Osteoblast (primary cell): ENCODE results near the gene ACOD1. TPM values are rescaled to one million over a fixed set of nuclear protein-coding genes. Genes with fewer than 3 reads are reported as not detected.

ENCODE experiments used
- DNase-seq: peaks from one replicate; pipeline ENCODE4 v3.0.0; 2011; ENCODE audit warnings: low spot score, mixed read lengths; ENCODE audit not compliant: insufficient read length; ENCODE audit errors: missing footprints
- H2AFZ ChIP-seq: 2 replicates; pipeline ENCODE4 v1.6.0; 2011; ENCODE audit warnings: mild to moderate bottlenecking, low read length
- H3K27ac ChIP-seq: 2 replicates; pipeline ENCODE4 v1.5.1; 2011; ENCODE audit warnings: mild to moderate bottlenecking, low read depth, low read length, moderate library complexity
- H3K27me3 ChIP-seq: 2 replicates; pipeline ENCODE4 v1.6.0; 2012; ENCODE audit warnings: mild to moderate bottlenecking, control low read depth, inconsistent platforms, low read length, moderate library complexity; ENCODE audit not compliant: insufficient read depth
- H3K36me3 ChIP-seq: 2 replicates; pipeline ENCODE4 v1.5.1; 2011; ENCODE audit warnings: mild to moderate bottlenecking, low read length, control low read depth, moderate library complexity; ENCODE audit not compliant: insufficient read depth
- H3K4me1 ChIP-seq: 2 replicates; pipeline ENCODE4 v1.5.1; 2011; ENCODE audit warnings: mild to moderate bottlenecking, low read length, control low read depth, moderate library complexity; ENCODE audit not compliant: insufficient read depth
- H3K4me2 ChIP-seq: 2 replicates; pipeline ENCODE4 v1.6.0; 2011; ENCODE audit warnings: mild to moderate bottlenecking, low read length; ENCODE audit not compliant: insufficient read depth
- H3K4me3 ChIP-seq: fragments of 200-600 bp; sonication (generic); 3 replicates; pipeline ENCODE4 v1.5.1; 2012; ENCODE audit warnings: mild to moderate bottlenecking, low read length, inconsistent platforms; ENCODE audit not compliant: insufficient read depth
- H3K79me2 ChIP-seq: 2 replicates; pipeline ENCODE4 v1.6.0; 2012; ENCODE audit warnings: mild to moderate bottlenecking, low read length, control low read depth, inconsistent platforms; ENCODE audit not compliant: insufficient read depth
- H3K9me3 ChIP-seq: 2 replicates; pipeline ENCODE4 v1.5.1; 2011; ENCODE audit warnings: low read depth, low read length, control low read depth
- H4K20me1 ChIP-seq: 2 replicates; pipeline ENCODE4 v1.6.0; 2012; ENCODE audit warnings: mild to moderate bottlenecking, low read length, control low read depth; ENCODE audit not compliant: insufficient read depth
- CTCF ChIP-seq: IDR thresholded peaks from 2 replicates; pipeline ENCODE4 v1.5.1; 2011; ENCODE audit warnings: mild to moderate bottlenecking, low read depth, low read length, moderate library complexity; ENCODE audit errors: extremely low read depth
- total RNA-seq: library from RNA; depleted of rRNA; stranded (reverse); fragments of >200 nt; gene quantifications from 2 replicates; pipeline ENCODE4 v1.2.3, GENCODE V29; 2012

The ACOD1 gene
- total RNA-seq, 1 donor = not detected

- no peaks in the 10 kb centered on the region for H4K20me1 ChIP-seq
Observed at GRCh38 chr13:76929320-76929719, 19.0 kb upstream of the ACOD1 start.

GRCh38 chr13:76929851-76930374 is 18.4 kb upstream of the ACOD1 start:
- H3K4me3 ChIP-seq = no peak overlapping the region
- no peak for DNase-seq
- no peaks in the 10 kb centered on the region for H4K20me1 ChIP-seq
- H3K4me2 ChIP-seq = no peak overlapping the region
- H3K9me3 ChIP-seq = peaks cover 2% of the 10 kb centered on the region
- no peak overlapping the region for H2AFZ ChIP-seq
- H3K27me3 ChIP-seq = no peaks in the 10 kb centered on the region
- H3K36me3 ChIP-seq = no peaks in the 10 kb centered on the region
- H3K79me2 ChIP-seq = no peaks in the 10 kb centered on the region
- no peak for TF ChIP-seq CTCF
- H3K4me1 ChIP-seq = no peaks in the 10 kb centered on the region
- H3K27ac ChIP-seq = no peak overlapping the region

More at GRCh38 chr13:76929320-76929719, 19.0 kb upstream of the ACOD1 start:
- no peak overlapping the region for H2AFZ ChIP-seq
- H3K9me3 ChIP-seq = peaks cover 2% of the 10 kb centered on the region
- no peaks in the 10 kb centered on the region for H3K36me3 ChIP-seq
- no peaks in the 10 kb centered on the region for H3K4me1 ChIP-seq
- H3K79me2 ChIP-seq = no peaks in the 10 kb centered on the region
- DNase-seq = no peak
- H3K27me3 ChIP-seq = no peaks in the 10 kb centered on the region
- no peak for TF ChIP-seq CTCF
- no peak overlapping the region for H3K4me2 ChIP-seq
- no peak overlapping the region for H3K27ac ChIP-seq
- no peak overlapping the region for H3K4me3 ChIP-seq

- H3K9me3 ChIP-seq = peaks cover 2% of the 10 kb centered on the region
- H2AFZ ChIP-seq = no peak overlapping the region
- no peaks in the 10 kb centered on the region for H4K20me1 ChIP-seq
- peaks cover 1% of the 10 kb centered on the region for H3K4me1 ChIP-seq
- H3K4me2 ChIP-seq = no peak overlapping the region
- no peak overlapping the region for H3K4me3 ChIP-seq
- TF ChIP-seq CTCF = no peak
- no peaks in the 10 kb centered on the region for H3K27me3 ChIP-seq
- no peak for DNase-seq
- no peak overlapping the region for H3K27ac ChIP-seq
- no peaks in the 10 kb centered on the region for H3K36me3 ChIP-seq
- no peaks in the 10 kb centered on the region for H3K79me2 ChIP-seq
Observed at GRCh38 chr13:76932076-76932475, 16.2 kb upstream of the ACOD1 start.

- no peaks in the 10 kb centered on the region for H3K27me3 ChIP-seq
- no peak overlapping the region for H2AFZ ChIP-seq
- no peak overlapping the region for H3K4me2 ChIP-seq
- H3K9me3 ChIP-seq = peaks cover 2% of the 10 kb centered on the region
- DNase-seq = no peak
- H3K27ac ChIP-seq = no peak overlapping the region
- H3K36me3 ChIP-seq = no peaks in the 10 kb centered on the region
- no peak overlapping the region for H3K4me3 ChIP-seq
- no peaks in the 10 kb centered on the region for H3K79me2 ChIP-seq
- peaks cover 27% of the 10 kb centered on the region for H3K4me1 ChIP-seq
- no peaks in the 10 kb centered on the region for H4K20me1 ChIP-seq
- TF ChIP-seq CTCF = no peak
Observed at GRCh38 chr13:76934671-76935070, 13.6 kb upstream of the ACOD1 start.
